Fibroblast of lung (primary cell): ENCODE data around the gene POGZ.

Experiments used
- CTCF ChIP-seq, 2 donors: IDR thresholded peaks in 1 of 2; conservative IDR thresholded peaks in 1 of 2; 1 replicate in 1 of 2; 2 replicates in 1 of 2; pipeline ENCODE4 v1.5.1; 2011 to 2012; ENCODE audit warnings: low read length in 2 of 2, control low read depth in 1 of 2, inconsistent platforms in 1 of 2, low read depth in 1 of 2, mild to moderate bottlenecking in 1 of 2
- EZH2 ChIP-seq: IDR thresholded peaks from 2 replicates; pipeline ENCODE4 v1.5.1; 2012; ENCODE audit warnings: low read length, control low read depth, mild to moderate bottlenecking; ENCODE audit errors: missing control alignments

- TF ChIP-seq EZH2 (no peak), CTCF (conservative IDR thresholded peaks at IDR 0.05 in 1 of 2, IDR thresholded peaks at IDR 0.05 in 1 of 2; ENCODE audit: low read depth in 1 of 2, low read length in 2 of 2) (no peak)
These were observed 39.5 kb downstream of the POGZ start for GRCh38 chr1:151419819-151420218.
